ENCODE results near the gene CABCOCO1. TPM values are rescaled to one million over a fixed set of nuclear protein-coding genes. Genes with fewer than 3 reads are reported as not detected.
A peak's percentile ranks its signal among the peaks of the same experiment; 100 is the strongest.
"Not testable (repeated sequence)": the region's sequence is repeated elsewhere in the genome, so short reads cannot be mapped to it uniquely, and the experiment has no call there.

CABCOCO1 gene
- total and polyA plus RNA-seq, 4 donors, result 3.8 to 15.4 (median 10.1) TPM

DNA sequence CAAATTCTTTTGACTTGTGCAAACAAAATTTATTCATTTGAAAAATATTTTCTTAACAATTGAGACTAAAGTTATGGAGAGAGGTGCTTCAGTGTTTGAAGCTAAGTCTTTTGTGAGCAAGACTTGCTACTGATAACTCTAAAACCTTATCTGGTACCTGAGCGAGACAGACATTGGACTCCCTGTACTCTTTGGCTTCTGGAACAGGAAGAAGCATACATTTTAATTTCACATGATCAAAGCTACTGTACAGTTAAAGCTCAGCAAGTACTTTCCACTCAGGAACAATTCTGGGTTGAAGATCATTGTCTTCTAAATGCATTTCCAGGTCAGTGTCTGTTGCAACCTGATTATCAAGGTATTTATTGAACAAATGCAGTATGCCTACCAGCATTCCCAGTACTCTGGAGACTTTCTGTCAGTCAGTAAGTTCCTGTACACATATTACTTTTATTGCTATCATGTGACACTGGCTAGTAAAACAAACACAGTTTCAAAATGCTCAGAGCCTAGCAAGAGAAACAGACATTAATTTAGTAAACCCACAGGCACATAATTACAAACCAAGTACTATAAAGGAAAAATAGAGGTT lies 42.4 kb downstream of the CABCOCO1 start:
- DNase-seq, result no peak
- Histone ChIP-seq H3K9me3 (ENCODE audit: control insufficient read depth in 4 of 4, insufficient read depth in 3 of 4, low read length in 3 of 4) (no peaks in the 10 kb centered on the region), H3K27ac (ENCODE audit: low read depth in 1 of 2, low read length in 1 of 2) (no peak overlapping the region), H3K4me3 (no peak overlapping the region), H3K36me3 (ENCODE audit: control insufficient read depth in 4 of 4, insufficient read depth in 4 of 4, low read length in 4 of 4) (no peaks in the 10 kb centered on the region), H3K9ac (ENCODE audit: insufficient read depth in 1 of 2, low read length in 2 of 2) (no peak overlapping the region), H3K4me1 (ENCODE audit: control insufficient read depth in 5 of 5, insufficient read depth in 5 of 5, low read length in 5 of 5) (no peaks in the 10 kb centered on the region), H3K27me3 (ENCODE audit: control insufficient read depth in 3 of 3, insufficient read depth in 3 of 3, low read length in 2 of 3) (no peaks in the 10 kb centered on the region)
- 70 to 93% methylated on average over 1 of the region's 1 CpG for whole genome bisulfite sequencing, 2 donors
- TF ChIP-seq, protein P1, sequence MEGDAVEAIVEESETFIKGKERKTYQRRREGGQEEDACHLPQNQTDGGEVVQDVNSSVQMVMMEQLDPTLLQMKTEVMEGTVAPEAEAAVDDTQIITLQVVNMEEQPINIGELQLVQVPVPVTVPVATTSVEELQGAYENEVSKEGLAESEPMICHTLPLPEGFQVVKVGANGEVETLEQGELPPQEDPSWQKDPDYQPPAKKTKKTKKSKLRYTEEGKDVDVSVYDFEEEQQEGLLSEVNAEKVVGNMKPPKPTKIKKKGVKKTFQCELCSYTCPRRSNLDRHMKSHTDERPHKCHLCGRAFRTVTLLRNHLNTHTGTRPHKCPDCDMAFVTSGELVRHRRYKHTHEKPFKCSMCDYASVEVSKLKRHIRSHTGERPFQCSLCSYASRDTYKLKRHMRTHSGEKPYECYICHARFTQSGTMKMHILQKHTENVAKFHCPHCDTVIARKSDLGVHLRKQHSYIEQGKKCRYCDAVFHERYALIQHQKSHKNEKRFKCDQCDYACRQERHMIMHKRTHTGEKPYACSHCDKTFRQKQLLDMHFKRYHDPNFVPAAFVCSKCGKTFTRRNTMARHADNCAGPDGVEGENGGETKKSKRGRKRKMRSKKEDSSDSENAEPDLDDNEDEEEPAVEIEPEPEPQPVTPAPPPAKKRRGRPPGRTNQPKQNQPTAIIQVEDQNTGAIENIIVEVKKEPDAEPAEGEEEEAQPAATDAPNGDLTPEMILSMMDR (IDR thresholded peaks at IDR 0.05; ENCODE audit: control extremely low read depth, extremely low read depth), result no peak
- ATAC-seq (ENCODE audit: insufficient read depth, low FRiP score), result no peak

DNA sequence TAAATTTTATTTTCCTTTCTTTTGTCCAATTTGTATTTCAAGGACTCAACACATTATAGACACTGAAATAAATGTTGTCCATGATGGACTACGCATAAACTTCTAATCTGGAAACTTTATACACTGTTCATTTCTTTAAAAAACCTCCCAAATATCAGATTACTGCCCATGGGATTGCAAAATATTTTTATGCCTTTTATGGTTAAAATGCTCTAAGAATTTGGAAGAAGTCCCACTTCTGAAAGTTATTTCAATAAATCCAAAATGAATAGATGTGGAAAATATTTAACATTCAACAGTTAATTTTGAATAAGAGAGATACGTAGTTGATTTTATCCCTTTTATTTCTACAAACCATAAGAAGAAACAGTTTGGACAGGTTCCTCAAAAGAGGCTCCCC lies 46.1 kb downstream of the CABCOCO1 start:
- Histone ChIP-seq H3K36me3 (ENCODE audit: control insufficient read depth in 4 of 4, insufficient read depth in 4 of 4, low read length in 4 of 4) (no peaks in the 10 kb centered on the region), H3K4me1 (ENCODE audit: control insufficient read depth in 5 of 5, insufficient read depth in 5 of 5, low read length in 5 of 5) (no peaks in the 10 kb centered on the region), H3K27me3 (ENCODE audit: control insufficient read depth in 3 of 3, insufficient read depth in 3 of 3, low read length in 2 of 3) (no peaks in the 10 kb centered on the region), H3K4me3 (no peak overlapping the region), H3K9me3 (ENCODE audit: control insufficient read depth in 4 of 4, insufficient read depth in 3 of 4, low read length in 3 of 4) (no peaks in the 10 kb centered on the region), H3K27ac (ENCODE audit: low read depth in 1 of 2, low read length in 1 of 2) (no peak overlapping the region), H3K9ac (ENCODE audit: insufficient read depth in 1 of 2, low read length in 2 of 2) (no peak overlapping the region)
- TF ChIP-seq, protein P1 (IDR thresholded peaks at IDR 0.05; ENCODE audit: control extremely low read depth, extremely low read depth), result no peak
- ATAC-seq (ENCODE audit: insufficient read depth, low FRiP score) (no peak), DNase-seq (peak in 2 of 3 donors; percentile 66 to 76)
- WGBS, 2 donors, result 76 to 84% methylated on average over 2 of the region's 2 CpGs

DNA sequence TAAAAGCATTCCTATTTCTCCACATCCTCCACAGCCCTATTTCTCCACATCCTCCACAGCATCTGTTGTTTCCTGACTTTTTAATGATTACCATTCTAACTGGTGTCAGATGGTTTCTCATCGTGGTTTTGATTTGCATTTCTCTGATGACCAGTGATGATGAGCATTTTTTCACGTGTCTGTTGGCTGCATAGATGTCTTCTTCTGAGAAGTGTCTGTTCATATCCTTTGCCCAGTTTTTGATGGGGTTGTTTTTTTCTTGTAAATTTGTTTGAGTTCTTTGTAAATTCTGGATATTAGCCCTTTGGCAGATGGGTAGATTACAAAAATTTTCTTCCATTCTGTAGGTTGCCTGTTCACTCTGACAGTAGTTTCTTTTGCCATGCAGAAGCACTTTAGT lies 49.4 kb downstream of the CABCOCO1 start:
- H3K27ac ChIP-seq (ENCODE audit: low read depth in 1 of 2, low read length in 1 of 2); H3K9me3 ChIP-seq (ENCODE audit: control insufficient read depth in 4 of 4, insufficient read depth in 3 of 4, low read length in 3 of 4); H3K27me3 ChIP-seq (ENCODE audit: control insufficient read depth in 3 of 3, insufficient read depth in 3 of 3, low read length in 2 of 3); H3K4me1 ChIP-seq (ENCODE audit: control insufficient read depth in 5 of 5, insufficient read depth in 5 of 5, low read length in 5 of 5); H3K9ac ChIP-seq (ENCODE audit: insufficient read depth in 1 of 2, low read length in 2 of 2); ATAC-seq (ENCODE audit: insufficient read depth, low FRiP score); DNase-seq; H3K36me3 ChIP-seq (ENCODE audit: control insufficient read depth in 4 of 4, insufficient read depth in 4 of 4, low read length in 4 of 4); H3K4me3 ChIP-seq: not testable (repeated sequence)
- 74 to 79% methylated on average over 2 of the region's 2 CpGs for WGBS, 2 donors

DNA sequence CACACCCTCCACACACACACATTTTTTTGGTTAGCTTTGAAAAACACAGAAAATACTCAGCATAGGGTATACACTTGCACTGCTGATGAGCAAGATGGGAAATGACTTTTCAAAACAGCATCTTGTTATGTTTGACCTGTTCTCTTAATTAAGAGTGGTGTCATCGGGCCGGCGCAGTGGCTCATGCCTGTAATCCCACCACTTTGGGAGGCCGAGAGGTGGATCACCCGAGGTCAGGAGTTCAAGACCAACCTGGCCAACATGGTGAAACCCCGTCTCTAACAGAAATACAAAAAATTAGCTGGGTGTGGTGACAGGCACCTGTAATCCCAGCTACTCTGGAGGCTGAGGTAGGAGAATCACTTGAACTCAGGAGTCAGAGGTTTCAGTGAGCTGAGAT lies 56.7 kb downstream of the CABCOCO1 start:
- not testable (repeated sequence) for H3K27me3 ChIP-seq (ENCODE audit: control insufficient read depth in 3 of 3, insufficient read depth in 3 of 3, low read length in 2 of 3); ATAC-seq (ENCODE audit: insufficient read depth, low FRiP score); H3K9me3 ChIP-seq (ENCODE audit: control insufficient read depth in 4 of 4, insufficient read depth in 3 of 4, low read length in 3 of 4); H3K36me3 ChIP-seq (ENCODE audit: control insufficient read depth in 4 of 4, insufficient read depth in 4 of 4, low read length in 4 of 4); H3K9ac ChIP-seq (ENCODE audit: insufficient read depth in 1 of 2, low read length in 2 of 2); H3K27ac ChIP-seq (ENCODE audit: low read depth in 1 of 2, low read length in 1 of 2); H3K4me1 ChIP-seq (ENCODE audit: control insufficient read depth in 5 of 5, insufficient read depth in 5 of 5, low read length in 5 of 5); DNase-seq; H3K4me3 ChIP-seq
- WGBS, 2 donors, result 96 to 98% methylated on average over 6 of the region's 6 CpGs

Data from lung (tissue), 12 donors.